ENCODE measurements around the gene CARS2. TPM values are rescaled to one million over a fixed set of nuclear protein-coding genes. Genes with fewer than 3 reads are reported as not detected.
A peak's percentile ranks its signal among the peaks of the same experiment; 100 is the strongest.

Gene CARS2
- total RNA-seq, 1 donor from 2014 or later = 81.5 TPM

DNA sequence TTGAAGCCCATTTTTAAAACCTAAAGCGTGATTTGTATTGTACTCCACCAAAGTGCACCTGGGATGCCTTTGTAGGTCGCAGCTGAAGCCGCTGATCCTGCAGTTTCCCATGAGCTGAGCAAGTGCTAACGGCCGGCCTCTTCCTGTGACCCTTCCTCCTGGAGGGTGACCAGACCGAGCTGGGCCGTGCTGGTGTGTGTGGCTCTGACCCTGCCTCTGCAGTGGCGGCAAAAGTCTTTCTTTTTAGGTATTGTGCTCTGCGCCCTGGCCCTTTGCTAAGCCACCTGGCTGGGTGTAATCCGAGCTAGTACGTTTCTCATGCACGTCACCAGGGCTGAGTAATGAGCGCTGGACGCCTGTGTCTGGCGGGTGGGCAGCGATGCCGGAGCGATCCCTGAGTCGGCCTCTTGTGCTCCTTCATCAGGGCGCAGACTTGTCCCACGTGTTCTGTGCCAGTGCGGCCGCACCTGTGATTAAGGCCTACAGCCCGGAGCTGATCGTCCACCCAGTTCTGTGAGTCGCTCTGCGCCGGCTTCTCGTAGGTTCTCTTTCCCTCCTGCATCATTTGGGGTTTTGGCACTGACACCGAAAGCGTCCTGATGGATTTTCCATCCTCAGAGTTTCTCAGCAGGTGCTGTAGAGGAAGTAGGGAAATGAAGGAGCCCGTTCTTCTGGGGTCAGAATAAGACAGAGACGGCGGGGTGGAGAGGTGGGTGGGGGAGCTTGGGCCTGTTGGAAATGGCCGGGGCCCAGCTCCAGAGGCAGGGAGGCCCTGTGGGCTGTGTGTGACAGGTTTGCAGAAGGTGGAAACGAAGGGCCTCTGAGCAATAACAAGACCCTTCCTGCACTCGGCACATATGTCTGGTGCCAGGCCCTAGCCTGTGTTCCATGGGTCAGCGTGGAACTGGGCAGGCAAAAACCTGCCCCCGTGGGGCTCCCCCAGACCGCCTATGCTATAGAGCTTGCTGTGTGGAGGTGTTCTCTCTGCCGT lies 80.9 kb downstream of the CARS2 start:
- TF ChIP-seq, protein P1, sequence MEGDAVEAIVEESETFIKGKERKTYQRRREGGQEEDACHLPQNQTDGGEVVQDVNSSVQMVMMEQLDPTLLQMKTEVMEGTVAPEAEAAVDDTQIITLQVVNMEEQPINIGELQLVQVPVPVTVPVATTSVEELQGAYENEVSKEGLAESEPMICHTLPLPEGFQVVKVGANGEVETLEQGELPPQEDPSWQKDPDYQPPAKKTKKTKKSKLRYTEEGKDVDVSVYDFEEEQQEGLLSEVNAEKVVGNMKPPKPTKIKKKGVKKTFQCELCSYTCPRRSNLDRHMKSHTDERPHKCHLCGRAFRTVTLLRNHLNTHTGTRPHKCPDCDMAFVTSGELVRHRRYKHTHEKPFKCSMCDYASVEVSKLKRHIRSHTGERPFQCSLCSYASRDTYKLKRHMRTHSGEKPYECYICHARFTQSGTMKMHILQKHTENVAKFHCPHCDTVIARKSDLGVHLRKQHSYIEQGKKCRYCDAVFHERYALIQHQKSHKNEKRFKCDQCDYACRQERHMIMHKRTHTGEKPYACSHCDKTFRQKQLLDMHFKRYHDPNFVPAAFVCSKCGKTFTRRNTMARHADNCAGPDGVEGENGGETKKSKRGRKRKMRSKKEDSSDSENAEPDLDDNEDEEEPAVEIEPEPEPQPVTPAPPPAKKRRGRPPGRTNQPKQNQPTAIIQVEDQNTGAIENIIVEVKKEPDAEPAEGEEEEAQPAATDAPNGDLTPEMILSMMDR (conservative IDR thresholded peaks at IDR 0.05) = no peak
- peak overlapping the region; percentile 90 for H3K27ac Mint-ChIP-seq (ENCODE audit: unreplicated experiment)
- no peak for DNase-seq (ENCODE audit: low read depth, low spot score)
- H3K4me3 Mint-ChIP-seq = no peak overlapping the region
- peaks cover 11% of the 10 kb centered on the region for H3K36me3 Mint-ChIP-seq (ENCODE audit: low read depth)
- H3K4me1 Mint-ChIP-seq = no peaks in the 10 kb centered on the region
- no peaks in the 10 kb centered on the region for H3K9me3 Mint-ChIP-seq
- no peaks in the 10 kb centered on the region for H3K27me3 Mint-ChIP-seq (ENCODE audit: low read depth)

DNA sequence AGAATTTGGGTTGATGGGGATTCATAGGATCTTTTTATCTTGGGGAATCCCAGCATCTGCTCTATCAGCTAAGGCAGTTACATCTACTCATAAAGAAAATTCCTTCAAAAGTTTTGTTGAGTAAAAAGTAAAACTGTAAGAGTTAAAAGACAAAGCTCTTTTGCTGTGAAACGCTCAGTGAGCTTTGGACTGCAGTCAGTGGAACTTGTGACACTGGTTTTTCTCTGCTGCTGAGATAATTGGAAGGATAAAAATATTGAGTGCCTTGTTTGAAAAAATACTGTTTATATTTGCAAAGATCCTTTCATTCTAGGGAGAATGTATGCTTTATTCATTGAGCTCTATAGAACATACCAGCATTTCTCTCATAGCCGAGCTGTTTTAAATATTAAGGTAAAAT lies 85.3 kb downstream of the CARS2 start:
- H3K4me1 Mint-ChIP-seq = peaks cover 16% of the 10 kb centered on the region
- H3K27ac Mint-ChIP-seq (ENCODE audit: unreplicated experiment) = no peak overlapping the region
- H3K27me3 Mint-ChIP-seq (ENCODE audit: low read depth) = no peaks in the 10 kb centered on the region
- DNase-seq (ENCODE audit: low read depth, low spot score) = no peak
- TF ChIP-seq, protein P1 (conservative IDR thresholded peaks at IDR 0.05) = no peak
- peaks cover 3% of the 10 kb centered on the region for H3K36me3 Mint-ChIP-seq (ENCODE audit: low read depth)
- H3K9me3 Mint-ChIP-seq = no peaks in the 10 kb centered on the region
- H3K4me3 Mint-ChIP-seq = peak overlapping the region; percentile 24

DNA sequence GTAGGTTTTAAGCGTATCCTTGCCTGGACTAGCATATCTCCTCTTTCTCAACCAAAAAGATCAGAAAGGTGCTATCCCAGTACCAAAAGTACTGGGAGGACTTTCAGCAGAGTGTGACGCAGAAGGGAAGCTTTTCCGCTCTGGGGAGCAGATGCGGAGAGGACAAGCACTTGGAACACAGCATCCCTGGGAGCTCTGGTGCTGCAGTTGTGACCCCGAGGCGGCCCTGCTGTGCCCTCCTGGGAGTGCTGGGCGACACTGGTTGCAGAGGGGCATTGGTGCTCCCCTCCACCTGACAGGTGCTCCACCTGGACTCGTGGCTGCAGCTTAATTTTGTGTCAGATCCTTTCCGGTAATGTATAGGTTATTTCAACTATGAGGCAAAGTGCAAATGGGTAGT lies 87.1 kb downstream of the CARS2 start:
- TF ChIP-seq, protein P1 (conservative IDR thresholded peaks at IDR 0.05) = no peak
- Mint-ChIP-seq H3K27me3 (ENCODE audit: low read depth) (peaks cover 6% of the 10 kb centered on the region), H3K4me3 (no peak overlapping the region), H3K27ac (ENCODE audit: unreplicated experiment) (no peak overlapping the region), H3K36me3 (ENCODE audit: low read depth) (peaks cover 6% of the 10 kb centered on the region), H3K9me3 (peaks cover 3% of the 10 kb centered on the region), H3K4me1 (peaks cover 24% of the 10 kb centered on the region)
- no peak for DNase-seq (ENCODE audit: low read depth, low spot score)

DNA sequence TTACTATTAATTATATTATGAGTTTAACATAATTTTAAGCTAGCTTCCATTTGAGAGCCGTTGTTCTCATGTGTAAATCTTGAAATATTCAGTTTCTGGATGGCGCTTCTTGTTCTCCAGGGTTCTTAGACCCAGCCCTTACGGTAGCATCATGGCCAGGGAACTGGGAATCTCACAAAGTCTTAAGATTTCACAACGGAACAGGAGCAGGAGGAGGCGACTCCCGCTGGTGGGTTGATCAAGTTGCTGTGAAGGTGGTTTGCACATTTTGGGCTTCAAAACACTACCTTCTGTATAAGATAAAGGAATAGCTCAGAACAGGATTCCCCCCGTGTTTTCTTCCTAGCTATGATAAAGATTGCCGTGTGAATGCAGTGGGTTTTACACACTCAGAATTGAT lies 87.7 kb downstream of the CARS2 start:
- H3K36me3 Mint-ChIP-seq (ENCODE audit: low read depth) = peaks cover 9% of the 10 kb centered on the region
- peak overlapping the region; percentile 28 for H3K4me3 Mint-ChIP-seq

DNA sequence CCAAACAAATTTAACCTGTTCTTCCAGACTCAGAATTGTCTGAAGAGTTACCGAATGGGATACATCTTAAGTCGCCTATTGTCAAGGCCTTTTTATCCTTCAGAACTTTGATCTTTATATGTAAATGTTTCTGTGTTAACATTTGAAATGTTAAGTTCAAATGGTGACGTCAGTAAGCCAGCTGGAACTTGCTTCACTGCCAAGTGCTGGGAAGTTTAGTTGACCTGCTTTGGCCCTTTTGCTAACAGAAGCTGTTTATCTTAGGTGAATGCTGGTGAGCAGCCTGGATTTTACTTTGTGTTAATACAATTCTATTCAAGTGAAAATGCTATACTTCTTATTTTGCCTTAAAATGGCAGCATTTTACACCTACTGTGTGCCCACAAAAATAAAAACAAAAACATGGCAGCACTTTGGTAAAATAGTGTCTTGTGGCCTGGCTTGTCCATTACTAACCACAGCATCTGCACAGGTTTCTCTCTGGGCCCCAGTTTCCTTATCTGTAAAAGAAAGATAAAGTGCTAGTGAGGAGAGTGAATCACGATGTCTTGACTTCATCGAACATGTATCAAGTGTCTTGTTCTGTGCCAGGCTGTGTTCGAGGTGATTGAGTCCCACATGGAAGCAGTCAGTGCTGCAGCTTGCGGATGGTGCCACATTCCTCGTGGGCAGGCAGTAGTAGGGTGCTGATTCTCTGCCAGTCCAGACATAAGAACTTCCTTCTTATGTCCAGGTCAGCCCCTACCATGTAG lies 88.4 kb downstream of the CARS2 start:
- no peak for DNase-seq (ENCODE audit: low read depth, low spot score)

More for the DNA sequence above, 87.7 kb downstream of the CARS2 start:
- H3K27ac Mint-ChIP-seq (ENCODE audit: unreplicated experiment) = no peak overlapping the region
- peaks cover 10% of the 10 kb centered on the region for H3K27me3 Mint-ChIP-seq (ENCODE audit: low read depth)
- H3K4me1 Mint-ChIP-seq = peaks cover 24% of the 10 kb centered on the region
- TF ChIP-seq, protein P1 (conservative IDR thresholded peaks at IDR 0.05) = no peak
- peaks cover 7% of the 10 kb centered on the region for H3K9me3 Mint-ChIP-seq
- no peak for DNase-seq (ENCODE audit: low read depth, low spot score)

More for the DNA sequence above, 88.4 kb downstream of the CARS2 start:
- H3K27ac Mint-ChIP-seq (ENCODE audit: unreplicated experiment) = no peak overlapping the region
- H3K36me3 Mint-ChIP-seq (ENCODE audit: low read depth) = peaks cover 5% of the 10 kb centered on the region
- H3K4me1 Mint-ChIP-seq = peaks cover 24% of the 10 kb centered on the region
- TF ChIP-seq, protein P1 (conservative IDR thresholded peaks at IDR 0.05) = no peak
- H3K9me3 Mint-ChIP-seq = peaks cover 8% of the 10 kb centered on the region
- peaks cover 17% of the 10 kb centered on the region for H3K27me3 Mint-ChIP-seq (ENCODE audit: low read depth)
- H3K4me3 Mint-ChIP-seq = peak overlapping the region; percentile 97
